Ovary (tissue), 9 donors: ENCODE results near the gene PARN. TPM values are rescaled to one million over a fixed set of nuclear protein-coding genes. Genes with fewer than 3 reads are reported as not detected.

Source experiments
- DNase-seq, 5 donors: peaks; one replicate each; pipeline ENCODE4 v3.0.0-alpha.2; 2019 to 2020
- H3K27ac ChIP-seq, 2 donors: fragments of 200-600 bp; one replicate each; pipeline versions ENCODE4 v1.5.1 to v1.8.0; 2019 to 2022
- H3K27me3 ChIP-seq: fragments of 200-600 bp; one replicate; pipeline ENCODE4 v1.8.0; 2022
- H3K36me3 ChIP-seq: fragments of 200-600 bp; sonication (generic); one replicate; pipeline ENCODE4 v1.5.1; 2019
- H3K4me1 ChIP-seq: one replicate; pipeline ENCODE4 v1.8.1; 2013; ENCODE audit warnings: mild to moderate bottlenecking, moderate library complexity; ENCODE audit not compliant: insufficient read depth
- H3K4me3 ChIP-seq: fragments of 200-600 bp; sonication (generic); one replicate; pipeline ENCODE4 v1.5.1; 2017
- H3K9me3 ChIP-seq, 2 donors: fragments of 200-600 bp in 1 of 2; sonication (generic) in 1 of 2; one replicate each; pipeline versions ENCODE4 v1.5.1 to v1.8.1; 2013 to 2019; ENCODE audit warnings: mild to moderate bottlenecking in 1 of 2, moderate library complexity in 1 of 2
- CTCF ChIP-seq, 3 donors: fragments of 450-650 bp in 2 of 3; fragments of 200-600 bp in 1 of 3; IDR thresholded peaks; one replicate each; pipeline versions ENCODE4 v1.5.1 to v1.8.0; 2016 to 2022; ENCODE audit warnings: antibody characterized with exemption in 3 of 3, mild to moderate bottlenecking in 1 of 3
- EP300 ChIP-seq: sonication (generic); formaldehyde crosslinking; IDR thresholded peaks from one replicate; pipeline ENCODE4 v1.6.1; 2017; ENCODE audit warnings: antibody characterized with exemption
- POLR2A ChIP-seq: fragments of 450-650 bp; IDR thresholded peaks from one replicate; pipeline ENCODE4 v1.6.1; 2017; ENCODE audit warnings: antibody characterized with exemption, mild to moderate bottlenecking, moderate library complexity
- WGBS, 3 donors: extraction: QIAGEN DNeasy Blood & Tissue Kit in 1 of 3; methylation state at CpG; one replicate each; pipeline versions ENCODE4 v1.1.5 to v1.1.7; 2013 to 2017; 5-methylcytosine and 5-hydroxymethylcytosine counted together
- intact Hi-C, 4 donors: fragments of 100-400 bp; cut with DNase I; formaldehyde crosslinking; loops; one replicate each; pipeline versions ENCODE4 v1.11.0 to v1.15.1; 2022 to 2023
- polyA plus RNA-seq, 2 donors: library from polyadenylated mRNA; stranded (reverse); fragments of 200-250 nt in 1 of 2; fragments of 350-450 nt in 1 of 2; fragmentation: Illumina TruSeq in 1 of 2; extraction: RNeasy Lipid Tissue Mini Kit (QIAGEN cat#74804) in 1 of 2; gene quantifications; one replicate each; pipeline ENCODE4 v1.2.3, GENCODE V29; 2013 to 2014
- total RNA-seq, 7 donors: library from RNA; depleted of rRNA in 2 of 7; stranded (reverse); fragments of >200 nt in 2 of 7; fragmentation: NEBNext Ultra II Directional in 3 of 7; extraction: Animal tissue kit (Norgen Biotek cat#: 25700) in 3 of 7; gene quantifications; one replicate each; pipeline versions ENCODE4 v1.1.0 to v1.2.4, GENCODE V29; 2016 to 2023
- donor health status: DM: no; HTN: no; CAD: no; lungs with moderate emphysema.
- donor health status: DM: no; HTN: no; CAD: no.
- donor health status: Bipolar disorder and iron deficiency.
- donor health status: DM: yes; HTN: yes; CAD: no.
- donor health status: DM: no; HTN: no; CAD: no.
- donor health status: DM: yes; HTN: yes; CAD: no.

The PARN gene
- total and polyA plus RNA-seq, 9 donors, result 19.5 to 42.0 (median 29.0) TPM

- no peak for TF ChIP-seq POLR2A
- no peak for TF ChIP-seq EP300
- no peak for TF ChIP-seq CTCF (IDR thresholded peaks at IDR 0.05)
- Histone ChIP-seq H3K9me3 (no peaks in the 10 kb centered on the region), H3K4me3 (no peak overlapping the region), H3K4me1 (no peaks in the 10 kb centered on the region), H3K36me3 (no peaks in the 10 kb centered on the region), H3K27me3 (no peaks in the 10 kb centered on the region), H3K27ac (no peak overlapping the region)
- WGBS, 3 donors, result 77 to 80% (median 78%) methylated on average over 4 of the region's 4 CpGs
- DNase-seq, result no peak
- intact Hi-C loops, result no loop called here
These were observed 180.1 kb downstream of the PARN start for GRCh38 chr16:14449790-14450480.

- Histone ChIP-seq H3K4me1 (no peaks in the 10 kb centered on the region), H3K9me3 (no peaks in the 10 kb centered on the region), H3K27ac (no peak overlapping the region), H3K27me3 (no peaks in the 10 kb centered on the region), H3K36me3 (no peaks in the 10 kb centered on the region), H3K4me3 (no peak overlapping the region)
- no peak for TF ChIP-seq CTCF (IDR thresholded peaks at IDR 0.05)
- TF ChIP-seq POLR2A, result no peak
- TF ChIP-seq EP300, result no peak
- intact Hi-C loops, result no loop called here
- WGBS, 3 donors, result 81 to 85% (median 81%) methylated on average over 4 of the region's 4 CpGs
- no peak for DNase-seq
These were observed 180.7 kb downstream of the PARN start for GRCh38 chr16:14449334-14449733.

- intact Hi-C loops, result no loop called here
- no peaks in the 10 kb centered on the region for H3K27me3 ChIP-seq
- no peak overlapping the region for H3K4me3 ChIP-seq
- H3K4me1 ChIP-seq, result no peaks in the 10 kb centered on the region
- no peaks in the 10 kb centered on the region for H3K36me3 ChIP-seq
- no peak for DNase-seq
- 90 to 93% (median 92%) methylated on average over 5 of the region's 5 CpGs for WGBS, 3 donors
- no peaks in the 10 kb centered on the region for H3K9me3 ChIP-seq
- H3K27ac ChIP-seq, result no peak overlapping the region
- TF ChIP-seq EP300, result no peak
- no peak for TF ChIP-seq CTCF (IDR thresholded peaks at IDR 0.05)
- no peak for TF ChIP-seq POLR2A
These were observed 181.2 kb downstream of the PARN start for GRCh38 chr16:14448879-14449278.

- no peak overlapping the region for H3K27ac ChIP-seq
These were observed 182.3 kb downstream of the PARN start for GRCh38 chr16:14447783-14448182.

More at GRCh38 chr16:14447783-14448182, 182.3 kb downstream of the PARN start:
- DNase-seq, result no peak
- TF ChIP-seq EP300, result no peak
- TF ChIP-seq CTCF (IDR thresholded peaks at IDR 0.05), result no peak
- no peak for TF ChIP-seq POLR2A
- Histone ChIP-seq H3K36me3 (no peaks in the 10 kb centered on the region), H3K27me3 (no peaks in the 10 kb centered on the region), H3K4me3 (no peak overlapping the region), H3K4me1 (no peaks in the 10 kb centered on the region), H3K9me3 (no peaks in the 10 kb centered on the region)
- 96 to 99% (median 97%) methylated on average over 5 of the region's 5 CpGs for WGBS, 3 donors
- intact Hi-C loops, result no loop called here
